ENCODE results near the gene SOX1. TPM values are rescaled to one million over a fixed set of nuclear protein-coding genes. Genes with fewer than 3 reads are reported as not detected.
A peak's percentile ranks its signal among the peaks of the same experiment; 100 is the strongest.

SOX1 gene
- polyA plus RNA-seq, 1 donor from 2014 or later: 13.2 TPM

- TF ChIP-seq MXI1 (conservative IDR thresholded peaks at IDR 0.05; ENCODE audit: poor library complexity, severe bottlenecking): no peak
- TF ChIP-seq, protein P1, sequence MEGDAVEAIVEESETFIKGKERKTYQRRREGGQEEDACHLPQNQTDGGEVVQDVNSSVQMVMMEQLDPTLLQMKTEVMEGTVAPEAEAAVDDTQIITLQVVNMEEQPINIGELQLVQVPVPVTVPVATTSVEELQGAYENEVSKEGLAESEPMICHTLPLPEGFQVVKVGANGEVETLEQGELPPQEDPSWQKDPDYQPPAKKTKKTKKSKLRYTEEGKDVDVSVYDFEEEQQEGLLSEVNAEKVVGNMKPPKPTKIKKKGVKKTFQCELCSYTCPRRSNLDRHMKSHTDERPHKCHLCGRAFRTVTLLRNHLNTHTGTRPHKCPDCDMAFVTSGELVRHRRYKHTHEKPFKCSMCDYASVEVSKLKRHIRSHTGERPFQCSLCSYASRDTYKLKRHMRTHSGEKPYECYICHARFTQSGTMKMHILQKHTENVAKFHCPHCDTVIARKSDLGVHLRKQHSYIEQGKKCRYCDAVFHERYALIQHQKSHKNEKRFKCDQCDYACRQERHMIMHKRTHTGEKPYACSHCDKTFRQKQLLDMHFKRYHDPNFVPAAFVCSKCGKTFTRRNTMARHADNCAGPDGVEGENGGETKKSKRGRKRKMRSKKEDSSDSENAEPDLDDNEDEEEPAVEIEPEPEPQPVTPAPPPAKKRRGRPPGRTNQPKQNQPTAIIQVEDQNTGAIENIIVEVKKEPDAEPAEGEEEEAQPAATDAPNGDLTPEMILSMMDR (IDR thresholded peaks at IDR 0.05; ENCODE audit: poor library complexity, severe bottlenecking): no peak
- TF ChIP-seq POLR2AphosphoS5 (IDR thresholded peaks at IDR 0.05): no peak
- TF ChIP-seq TAF1 (IDR thresholded peaks at IDR 0.05; ENCODE audit: low read depth): no peak
- TF ChIP-seq, protein P2, sequence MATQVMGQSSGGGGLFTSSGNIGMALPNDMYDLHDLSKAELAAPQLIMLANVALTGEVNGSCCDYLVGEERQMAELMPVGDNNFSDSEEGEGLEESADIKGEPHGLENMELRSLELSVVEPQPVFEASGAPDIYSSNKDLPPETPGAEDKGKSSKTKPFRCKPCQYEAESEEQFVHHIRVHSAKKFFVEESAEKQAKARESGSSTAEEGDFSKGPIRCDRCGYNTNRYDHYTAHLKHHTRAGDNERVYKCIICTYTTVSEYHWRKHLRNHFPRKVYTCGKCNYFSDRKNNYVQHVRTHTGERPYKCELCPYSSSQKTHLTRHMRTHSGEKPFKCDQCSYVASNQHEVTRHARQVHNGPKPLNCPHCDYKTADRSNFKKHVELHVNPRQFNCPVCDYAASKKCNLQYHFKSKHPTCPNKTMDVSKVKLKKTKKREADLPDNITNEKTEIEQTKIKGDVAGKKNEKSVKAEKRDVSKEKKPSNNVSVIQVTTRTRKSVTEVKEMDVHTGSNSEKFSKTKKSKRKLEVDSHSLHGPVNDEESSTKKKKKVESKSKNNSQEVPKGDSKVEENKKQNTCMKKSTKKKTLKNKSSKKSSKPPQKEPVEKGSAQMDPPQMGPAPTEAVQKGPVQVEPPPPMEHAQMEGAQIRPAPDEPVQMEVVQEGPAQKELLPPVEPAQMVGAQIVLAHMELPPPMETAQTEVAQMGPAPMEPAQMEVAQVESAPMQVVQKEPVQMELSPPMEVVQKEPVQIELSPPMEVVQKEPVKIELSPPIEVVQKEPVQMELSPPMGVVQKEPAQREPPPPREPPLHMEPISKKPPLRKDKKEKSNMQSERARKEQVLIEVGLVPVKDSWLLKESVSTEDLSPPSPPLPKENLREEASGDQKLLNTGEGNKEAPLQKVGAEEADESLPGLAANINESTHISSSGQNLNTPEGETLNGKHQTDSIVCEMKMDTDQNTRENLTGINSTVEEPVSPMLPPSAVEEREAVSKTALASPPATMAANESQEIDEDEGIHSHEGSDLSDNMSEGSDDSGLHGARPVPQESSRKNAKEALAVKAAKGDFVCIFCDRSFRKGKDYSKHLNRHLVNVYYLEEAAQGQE (IDR thresholded peaks at IDR 0.05; ENCODE audit: borderline replicate concordance): no peak
- no peak for TF ChIP-seq SMC3 (conservative IDR thresholded peaks at IDR 0.05; ENCODE audit: poor library complexity)
- TF ChIP-seq EP300 (conservative IDR thresholded peaks at IDR 0.05; ENCODE audit: poor library complexity, severe bottlenecking): no peak
- TF ChIP-seq RAD21 (conservative IDR thresholded peaks at IDR 0.05): no peak
- no peak for TF ChIP-seq EZH2 (IDR thresholded peaks at IDR 0.05; ENCODE audit: borderline replicate concordance, insufficient read depth, low read length, poor library complexity, severe bottlenecking)
- no peak overlapping the region for H3K4me2 ChIP-seq (ENCODE audit: low read length)
- no peak overlapping the region for H2AFZ ChIP-seq (ENCODE audit: low read depth, low read length)
- no peaks in the 10 kb centered on the region for H4K20me1 ChIP-seq (ENCODE audit: insufficient read depth)
- peaks cover 67% of the 10 kb centered on the region for H3K79me2 ChIP-seq (replicated peaks; ENCODE audit: insufficient read depth, low read length)
- no peaks in the 10 kb centered on the region for H3K36me3 ChIP-seq (ENCODE audit: insufficient read depth, low read length)
- H3K9me3 ChIP-seq (ENCODE audit: low read length): no peaks in the 10 kb centered on the region
- H3K27ac ChIP-seq (ENCODE audit: low read length): no peak overlapping the region
- no peaks in the 10 kb centered on the region for H3F3A ChIP-seq (ENCODE audit: insufficient read depth, low read length, poor library complexity, severe bottlenecking)
- no peak overlapping the region for H3K9ac ChIP-seq (ENCODE audit: low read length)
- peaks cover 63% of the 10 kb centered on the region for H3K27me3 ChIP-seq (ENCODE audit: insufficient read depth, low read depth, low read length)
- H3K4me3 ChIP-seq (ENCODE audit: low read length): no peak overlapping the region
- H3K9me2 ChIP-seq (ENCODE audit: insufficient read depth, low read length): no peaks in the 10 kb centered on the region
Measured at GRCh38 chr13:112063807-112064206, 3.1 kb upstream of the SOX1 start.

DNA sequence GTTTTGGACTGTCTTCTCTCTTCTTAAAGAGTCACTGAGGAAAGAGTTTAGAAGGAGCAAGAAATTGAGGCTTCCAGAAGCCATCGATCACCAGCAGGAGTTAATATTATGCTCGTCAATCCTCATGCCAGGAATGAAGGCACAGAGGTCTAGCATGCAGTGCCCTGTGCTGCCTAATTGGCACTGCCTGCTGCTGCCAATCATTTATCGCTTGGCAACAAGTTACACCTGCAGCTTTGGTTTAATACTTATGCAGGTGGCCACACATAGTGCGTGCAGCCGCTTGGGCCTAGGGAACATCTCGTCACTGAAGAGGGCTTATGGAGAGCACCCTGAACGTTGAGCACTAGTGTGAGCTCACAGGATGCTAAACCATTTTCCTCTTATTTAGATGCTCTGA, 2.7 kb upstream of the SOX1 start:
- TF ChIP-seq, protein P2 (IDR thresholded peaks at IDR 0.05; ENCODE audit: borderline replicate concordance): no peak
- TF ChIP-seq POLR2AphosphoS5 (IDR thresholded peaks at IDR 0.05) (peak; percentile 4), MXI1 (conservative IDR thresholded peaks at IDR 0.05; ENCODE audit: poor library complexity, severe bottlenecking) (no peak), TAF1 (IDR thresholded peaks at IDR 0.05; ENCODE audit: low read depth) (no peak)
- H3F3A ChIP-seq (ENCODE audit: insufficient read depth, low read length, poor library complexity, severe bottlenecking): no peaks in the 10 kb centered on the region
- H3K79me2 ChIP-seq (replicated peaks; ENCODE audit: insufficient read depth, low read length): peaks cover 67% of the 10 kb centered on the region
- H3K27me3 ChIP-seq (ENCODE audit: insufficient read depth, low read depth, low read length): peaks cover 59% of the 10 kb centered on the region
- no peaks in the 10 kb centered on the region for H3K9me3 ChIP-seq (ENCODE audit: low read length)
- no peaks in the 10 kb centered on the region for H3K9me2 ChIP-seq (ENCODE audit: insufficient read depth, low read length)
- H2AFZ ChIP-seq (ENCODE audit: low read depth, low read length): no peak overlapping the region
- H4K20me1 ChIP-seq (ENCODE audit: insufficient read depth): no peaks in the 10 kb centered on the region
- no peak overlapping the region for H3K9ac ChIP-seq (ENCODE audit: low read length)
- H3K36me3 ChIP-seq (ENCODE audit: insufficient read depth, low read length): no peaks in the 10 kb centered on the region
- H3K4me2 ChIP-seq (ENCODE audit: low read length): no peak overlapping the region
- H3K27ac ChIP-seq (ENCODE audit: low read length): no peak overlapping the region
- H3K4me3 ChIP-seq (ENCODE audit: low read length): no peak overlapping the region
